SH-SY5Y (cell line): Measurements from ENCODE around the gene LMX1B.

ENCODE experiments used
- GATA2 ChIP-seq: IDR thresholded peaks from 2 replicates; pipeline ENCODE4 v1.6.1; 2011; ENCODE audit warnings: mild to moderate bottlenecking, low read depth, low read length
- GATA3 ChIP-seq: IDR thresholded peaks from 2 replicates; pipeline ENCODE4 v1.6.1; 2011; ENCODE audit warnings: low read depth, mild to moderate bottlenecking, low read length, moderate library complexity

- TF ChIP-seq GATA3 (no peak), GATA2 (no peak)
Measured at GRCh38 chr9:126709241-126709640, 95.5 kb downstream of the LMX1B start.
